ENCODE results near the gene SUSD1.
"Not testable (repeated sequence)": the region's sequence is repeated elsewhere in the genome, so short reads cannot be mapped to it uniquely, and the experiment has no call there.

SUSD1 gene

DNA sequence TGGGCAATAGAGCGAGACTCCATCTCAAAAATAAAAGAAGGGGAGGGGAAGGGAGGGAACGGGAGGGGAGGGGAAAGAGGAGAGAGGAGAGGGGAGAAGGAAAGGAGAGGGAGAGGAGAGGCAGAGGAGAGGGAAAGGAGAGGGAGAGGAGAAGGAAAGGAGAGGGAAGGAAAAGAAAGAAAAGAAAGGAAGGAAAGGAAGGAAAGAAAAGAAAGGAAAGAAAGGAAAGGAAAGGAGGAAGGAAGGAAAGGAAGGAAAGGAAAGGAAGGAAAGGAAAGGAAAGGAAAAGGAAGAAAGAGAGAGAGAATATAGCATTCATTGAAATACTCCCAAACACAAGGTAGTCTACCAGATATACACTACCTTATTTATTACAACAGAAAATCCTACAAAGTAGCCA lies 44.8 kb downstream of the SUSD1 start:
- no peak for DNase-seq (ENCODE audit: low read depth, low spot score)

DNA sequence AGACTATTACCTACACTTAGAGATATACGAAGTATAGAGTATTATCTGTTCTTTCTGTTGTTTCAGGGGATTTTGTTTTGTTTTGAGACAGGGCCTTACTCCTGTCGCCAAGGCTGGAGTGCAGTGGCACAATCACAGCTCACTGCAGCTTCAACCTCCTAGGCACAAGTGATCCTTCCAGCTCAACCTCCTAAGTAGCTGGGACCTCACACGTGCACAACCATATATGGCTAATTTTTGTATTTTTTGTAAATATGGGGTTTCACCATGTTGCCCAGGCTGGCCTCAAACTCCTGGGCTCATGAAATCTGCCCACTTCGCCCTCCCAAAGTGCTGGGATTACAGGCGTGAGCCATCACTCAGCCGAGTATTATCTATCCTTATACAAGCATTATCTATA lies 45.9 kb downstream of the SUSD1 start:
- no peak for DNase-seq (ENCODE audit: low read depth, low spot score)

DNA sequence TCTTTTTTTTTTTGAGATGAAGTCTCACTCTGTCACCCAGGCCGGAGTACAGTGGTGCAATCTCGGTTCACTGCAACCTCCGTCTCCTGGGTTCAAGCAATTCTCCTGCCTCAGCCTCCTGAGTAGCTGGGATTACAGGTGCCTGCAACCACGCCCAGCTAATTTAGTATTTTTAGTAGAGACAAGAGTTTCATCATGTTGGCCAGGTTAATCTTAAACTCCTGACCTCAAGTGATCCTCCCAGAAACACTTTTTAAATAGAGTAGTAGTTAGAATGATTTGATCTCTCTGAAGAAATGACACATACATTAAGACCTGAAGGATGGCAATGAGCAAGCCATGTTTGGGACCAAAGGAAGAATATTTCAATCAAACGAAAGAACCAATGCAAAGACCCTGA lies 46.7 kb downstream of the SUSD1 start:
- not testable (repeated sequence) for DNase-seq (ENCODE audit: low read depth, low spot score)

DNA sequence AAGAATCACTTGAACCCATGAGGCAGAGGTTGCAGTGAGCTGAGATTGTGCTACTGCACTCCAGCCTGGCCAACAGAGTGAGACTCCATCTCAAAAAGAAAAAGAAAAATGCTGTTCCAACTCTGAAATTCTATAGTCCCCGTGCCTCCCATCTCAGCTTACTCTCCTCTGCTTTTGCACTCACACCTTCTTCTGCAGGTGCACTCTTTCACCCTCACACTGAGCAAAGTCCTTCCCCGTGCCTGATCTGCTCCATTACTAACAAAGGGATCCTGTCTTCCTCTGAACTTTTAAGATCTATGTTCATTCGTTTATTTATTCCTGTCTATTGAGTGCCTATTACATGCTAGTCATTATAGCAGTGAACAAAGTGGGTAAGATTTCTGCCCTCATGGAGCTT lies 47.8 kb downstream of the SUSD1 start:
- DNase-seq (ENCODE audit: low read depth, low spot score) = no peak

DNA sequence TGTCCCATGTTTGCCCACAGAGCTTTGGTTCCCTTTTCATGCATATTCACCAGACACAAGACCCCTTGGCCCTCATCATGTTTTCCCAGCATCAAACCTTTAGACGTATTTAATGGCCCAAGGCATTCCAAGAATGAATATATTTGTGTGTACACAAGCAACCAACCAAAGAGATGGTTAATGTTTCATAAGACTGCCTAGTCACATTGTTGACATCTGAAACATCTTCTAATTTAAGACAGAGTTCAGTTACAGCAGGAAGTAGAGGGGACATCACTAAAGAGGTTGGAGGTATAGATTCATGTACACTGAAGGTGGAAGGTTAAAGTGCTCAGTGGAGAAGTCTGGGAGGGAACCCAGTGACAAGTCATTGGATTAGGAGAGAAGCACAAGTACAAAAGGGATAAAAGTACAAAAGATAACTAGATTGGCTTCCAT lies 49.1 kb downstream of the SUSD1 start:
- DNase-seq (ENCODE audit: low read depth, low spot score) = no peak

DNA sequence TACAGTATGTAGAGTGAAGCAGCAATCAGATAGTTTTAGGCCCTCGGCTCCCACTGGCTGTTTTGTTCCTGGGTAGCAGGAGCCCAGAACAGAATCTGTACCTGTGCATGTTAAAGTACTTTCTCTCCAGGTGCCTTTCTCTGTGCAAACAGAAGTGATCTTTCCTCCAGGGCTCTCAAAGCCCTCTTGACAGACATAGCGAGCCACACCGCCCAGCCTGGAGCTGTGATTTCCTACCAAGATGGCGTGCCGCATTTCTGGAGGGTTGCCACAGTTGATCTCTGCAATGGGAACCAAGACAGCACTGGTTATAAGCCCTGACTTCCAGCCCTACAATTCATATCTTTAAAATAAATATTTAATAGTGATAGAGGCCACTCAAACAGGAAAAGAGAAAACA lies 50.9 kb downstream of the SUSD1 start:
- DNase-seq (ENCODE audit: low read depth, low spot score) = no peak

DNA sequence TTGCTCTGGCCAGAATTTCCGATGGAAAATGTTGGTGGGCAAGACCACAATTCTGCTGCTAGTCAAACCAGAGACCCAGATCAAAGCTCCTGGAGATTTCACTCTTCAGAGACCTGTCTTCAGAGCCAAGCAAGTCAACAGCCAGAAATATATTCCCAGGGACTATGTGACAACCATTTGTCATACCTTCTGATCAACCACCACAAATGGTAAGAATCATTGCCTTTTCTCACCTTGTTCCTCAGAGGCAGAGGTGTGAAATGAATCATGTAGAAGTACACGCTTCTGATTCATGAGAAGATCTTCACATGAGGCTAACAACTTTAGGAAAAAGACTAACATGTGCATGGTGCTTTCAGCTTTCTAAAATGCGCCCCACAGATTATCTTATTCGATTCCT lies 53.5 kb downstream of the SUSD1 start:
- DNase-seq (ENCODE audit: low read depth, low spot score) = no peak

DNA sequence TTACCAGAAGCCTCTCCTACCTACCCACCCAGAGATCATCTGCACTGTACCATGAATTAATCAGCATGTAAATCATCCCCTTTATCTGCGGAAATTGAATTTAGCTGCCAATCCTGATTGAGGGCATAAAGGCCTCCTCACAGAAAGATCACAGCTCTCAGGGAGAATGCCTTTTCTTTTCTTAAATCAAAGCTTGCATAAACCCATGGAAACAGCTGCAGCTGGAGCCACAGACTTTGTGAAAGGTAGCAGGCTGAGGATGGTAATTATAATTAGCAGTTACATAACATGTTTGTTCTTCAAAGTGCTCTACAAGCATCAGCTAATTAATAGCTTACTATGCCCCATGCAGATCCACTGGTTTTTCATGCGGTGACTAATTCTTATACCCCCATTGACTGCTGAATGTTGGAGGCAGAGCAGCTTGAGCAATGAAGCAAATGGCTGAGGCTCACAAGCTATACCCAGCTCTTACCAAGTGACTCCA lies 54.6 kb downstream of the SUSD1 start:
- no peak for DNase-seq (ENCODE audit: low read depth, low spot score)

DNA sequence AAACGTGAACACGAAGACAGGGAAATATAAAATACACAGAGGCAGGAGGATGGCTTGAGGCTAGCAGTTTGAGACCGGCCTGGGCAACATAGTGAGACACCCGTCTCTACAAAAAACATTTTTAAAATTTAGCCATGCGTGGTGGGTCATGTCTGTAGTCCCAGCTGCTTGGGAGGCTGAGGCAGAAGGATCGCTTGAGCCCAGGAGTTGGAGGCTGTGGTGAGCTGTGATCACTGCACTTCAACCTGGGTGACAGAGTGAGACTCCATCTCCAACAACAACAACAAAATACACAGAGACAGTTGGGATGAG lies 55.1 kb downstream of the SUSD1 start:
- DNase-seq (ENCODE audit: low read depth, low spot score) = no peak

DNA sequence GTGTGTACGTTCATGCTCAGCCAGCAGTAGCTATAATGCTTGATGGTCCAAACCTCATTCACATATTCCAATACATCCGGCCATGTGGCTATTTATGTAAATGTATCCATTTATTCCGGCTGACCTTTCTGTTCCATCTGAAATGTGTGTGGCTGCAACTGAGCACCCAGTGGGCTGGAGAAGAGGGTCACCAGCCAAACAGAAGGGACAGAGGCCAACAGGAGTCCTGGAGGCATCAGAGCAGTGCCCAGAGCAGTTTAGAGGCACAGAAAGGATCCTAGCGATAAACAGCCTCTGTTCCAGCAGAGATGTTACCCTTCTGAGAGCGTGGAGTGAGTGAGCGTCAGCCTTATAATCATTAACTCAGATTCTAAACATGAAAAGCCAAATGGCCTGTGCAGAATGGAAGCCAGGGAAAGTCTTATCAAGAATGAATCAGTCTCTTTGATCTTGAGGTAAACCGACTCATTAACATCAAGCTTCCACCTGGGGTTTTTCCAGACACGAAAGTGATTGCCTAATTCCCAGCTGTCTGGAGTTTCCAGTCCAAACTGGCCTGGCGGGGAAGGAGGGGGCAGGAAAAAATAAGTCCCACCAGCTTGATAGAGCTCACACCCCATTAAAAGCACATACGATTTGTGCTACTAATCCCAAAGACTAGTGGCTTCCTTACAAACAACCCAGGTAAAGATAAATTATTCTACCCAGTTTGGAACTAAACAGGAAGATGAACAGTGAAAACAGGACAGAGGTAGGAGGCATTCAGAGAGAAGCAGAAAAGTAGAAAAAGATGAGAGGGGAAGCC lies 55.7 kb downstream of the SUSD1 start:
- peak; percentile 68 for DNase-seq (ENCODE audit: low read depth, low spot score)

DNA sequence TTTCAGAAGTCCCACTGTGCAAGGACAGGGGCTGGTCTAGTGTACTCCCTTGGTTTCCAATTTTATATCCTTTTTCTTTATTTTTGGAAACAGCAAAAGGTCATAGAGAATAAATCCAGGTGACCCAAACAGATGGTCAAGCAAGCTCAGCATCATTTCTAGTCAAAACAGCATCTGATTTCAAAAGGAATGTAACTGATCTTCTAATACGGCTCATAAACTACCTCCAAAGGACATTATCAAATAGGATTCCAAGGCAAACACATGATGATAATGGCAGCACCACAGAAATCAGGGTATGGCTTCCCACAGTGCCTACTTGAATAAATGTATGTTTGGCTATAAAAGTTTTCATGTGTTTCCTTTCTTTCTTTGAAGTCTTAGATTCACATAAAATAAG lies 57.1 kb downstream of the SUSD1 start:
- no peak for DNase-seq (ENCODE audit: low read depth, low spot score)

DNA sequence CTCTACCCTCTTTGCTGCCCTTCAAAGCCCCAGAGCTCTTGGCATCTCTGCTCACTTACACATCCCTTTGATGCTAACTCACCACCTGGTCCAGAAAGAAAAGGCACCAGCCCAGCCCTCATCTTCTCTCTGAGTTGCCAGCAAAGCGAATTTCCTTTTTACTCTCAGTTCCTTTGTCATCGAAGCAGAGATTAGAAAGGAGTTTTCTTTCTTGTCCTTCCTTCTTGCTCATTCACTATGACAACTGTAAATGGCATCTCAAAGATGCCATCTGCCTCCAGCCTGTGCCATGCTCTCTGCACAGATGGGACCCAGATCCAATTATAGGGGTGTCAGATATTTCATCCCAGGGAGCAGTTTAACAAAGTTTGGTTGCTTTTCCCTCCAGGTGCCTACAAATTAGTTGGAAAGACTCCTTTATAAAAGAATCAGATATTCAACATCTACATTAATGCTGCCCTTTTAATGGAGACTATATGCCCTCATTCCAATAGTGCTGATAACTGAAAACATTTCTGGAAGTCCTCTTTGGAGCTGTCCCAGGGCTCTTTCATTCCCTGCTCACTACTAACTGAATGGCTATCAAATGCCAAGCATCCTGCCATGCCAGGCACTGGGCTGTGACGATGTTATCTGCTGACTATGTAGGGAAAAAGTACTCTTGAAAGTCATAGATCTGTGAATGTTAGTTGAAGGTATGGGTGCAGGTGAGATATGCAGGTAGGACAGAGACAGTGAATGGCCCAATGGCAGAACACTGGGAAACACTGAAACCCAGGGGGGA lies 58.9 kb downstream of the SUSD1 start:
- DNase-seq (ENCODE audit: low read depth, low spot score) = no peak

DNA sequence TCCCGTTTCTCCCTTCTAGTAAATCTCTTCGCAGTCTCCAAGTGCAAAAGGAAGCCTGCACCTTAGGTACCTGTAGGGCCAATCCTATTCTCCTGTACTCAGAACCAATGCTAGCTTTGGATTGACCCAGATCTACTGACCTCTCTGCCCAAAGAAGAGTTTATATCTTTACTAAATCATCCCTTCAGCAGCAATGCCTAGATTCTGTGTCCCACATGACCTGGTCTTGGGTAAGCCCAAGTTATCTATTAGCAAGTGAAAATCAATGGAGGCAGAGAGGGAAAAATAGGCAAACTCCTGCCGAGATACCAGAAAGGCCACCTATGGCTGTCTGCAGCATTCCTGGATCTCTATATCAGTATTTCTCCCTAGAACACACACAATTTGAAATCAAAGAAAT lies 60.0 kb downstream of the SUSD1 start:
- no peak for DNase-seq (ENCODE audit: low read depth, low spot score)

DNA sequence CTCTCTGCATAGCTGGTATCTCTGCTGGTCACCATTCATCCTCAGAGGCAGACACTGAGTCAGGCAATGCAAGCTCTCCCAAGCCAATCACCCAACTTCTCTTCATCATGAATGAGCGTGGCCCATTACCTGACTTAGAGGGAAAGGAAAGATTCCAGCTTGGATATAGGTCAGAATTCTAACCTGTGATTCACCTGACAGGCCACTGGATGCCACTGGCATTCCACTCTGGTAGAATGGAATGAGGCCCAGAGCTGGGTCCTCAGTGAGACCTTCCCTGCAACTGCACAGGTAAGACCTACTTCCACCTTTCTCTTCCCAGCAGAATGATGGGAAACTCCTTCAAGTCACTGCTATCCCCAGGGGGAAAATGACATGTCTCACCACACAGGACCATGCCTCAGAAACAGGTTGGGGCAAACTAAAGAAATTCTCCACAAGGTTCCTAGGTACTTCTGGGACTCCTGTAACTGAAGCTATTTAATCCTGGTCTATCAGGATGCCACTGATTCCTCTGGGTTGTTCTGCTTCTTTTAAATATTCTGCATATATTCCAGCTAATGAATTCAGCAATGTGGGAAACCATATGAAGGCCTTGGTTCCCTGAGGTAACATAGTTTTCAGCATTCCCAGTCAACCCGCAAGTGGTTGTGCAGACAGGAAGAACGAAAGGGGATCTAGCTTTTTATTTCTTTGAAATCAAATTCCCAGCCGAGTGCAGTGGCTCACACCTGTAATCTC lies 62.0 kb downstream of the SUSD1 start:
- DNase-seq (ENCODE audit: low read depth, low spot score) = peak; percentile 51

DNA sequence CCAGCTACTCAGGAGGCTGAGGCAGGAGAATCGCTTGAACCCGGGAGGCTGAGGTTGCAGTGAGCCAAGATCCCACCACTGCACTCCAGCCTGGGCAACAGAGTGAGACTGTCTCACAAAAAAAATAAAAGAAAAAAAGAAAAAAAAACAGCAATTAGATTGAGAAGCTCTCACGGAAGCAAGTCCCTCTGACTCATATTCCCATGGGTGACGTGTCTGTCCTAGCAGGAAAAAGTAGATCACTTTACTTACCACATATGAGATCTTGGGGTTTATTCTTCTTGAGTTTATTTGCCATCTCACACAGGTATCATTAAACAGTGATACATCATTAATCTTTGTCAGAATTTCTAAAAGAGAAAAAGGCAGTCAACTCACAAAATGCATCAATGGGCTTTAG lies 62.6 kb downstream of the SUSD1 start:
- no peak for DNase-seq (ENCODE audit: low read depth, low spot score)

DNA sequence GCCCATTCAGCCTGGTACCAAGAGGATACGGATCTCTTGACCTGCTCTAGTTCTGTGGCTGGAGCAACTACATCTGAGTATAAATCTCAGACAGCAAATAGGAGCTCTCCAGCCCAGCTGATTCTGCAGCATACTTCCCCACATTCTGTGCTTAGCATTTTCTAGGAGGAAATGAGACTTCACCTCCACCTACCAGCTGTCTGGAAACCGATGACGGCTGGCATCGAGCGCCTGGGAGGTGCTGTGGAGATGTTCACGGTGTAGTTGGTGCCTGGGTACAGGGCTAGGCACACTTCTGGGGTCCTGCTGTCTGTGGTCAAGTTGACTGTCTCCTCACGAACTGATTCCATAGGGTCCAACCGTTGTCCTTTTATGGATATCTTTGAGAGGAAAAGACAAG lies 63.6 kb downstream of the SUSD1 start:
- no peak for DNase-seq (ENCODE audit: low read depth, low spot score)

DNA sequence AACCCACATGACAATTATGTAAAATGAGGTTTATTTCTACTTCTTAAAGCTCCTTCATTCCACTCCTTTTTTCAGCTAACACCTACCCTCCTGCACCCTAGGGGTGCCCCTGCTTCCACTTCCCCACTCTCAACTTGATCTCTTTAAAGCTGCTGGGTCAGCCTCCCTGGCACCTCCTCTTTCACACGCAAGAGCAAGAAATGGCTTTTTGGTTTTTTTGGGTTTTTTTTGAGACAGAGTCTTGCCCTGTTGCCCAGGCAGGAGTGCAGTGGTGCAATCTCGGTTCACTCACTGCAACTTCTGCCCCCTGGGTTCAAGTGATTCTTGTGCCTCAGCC lies 64.4 kb downstream of the SUSD1 start:
- DNase-seq (ENCODE audit: low read depth, low spot score) = no peak

DNA sequence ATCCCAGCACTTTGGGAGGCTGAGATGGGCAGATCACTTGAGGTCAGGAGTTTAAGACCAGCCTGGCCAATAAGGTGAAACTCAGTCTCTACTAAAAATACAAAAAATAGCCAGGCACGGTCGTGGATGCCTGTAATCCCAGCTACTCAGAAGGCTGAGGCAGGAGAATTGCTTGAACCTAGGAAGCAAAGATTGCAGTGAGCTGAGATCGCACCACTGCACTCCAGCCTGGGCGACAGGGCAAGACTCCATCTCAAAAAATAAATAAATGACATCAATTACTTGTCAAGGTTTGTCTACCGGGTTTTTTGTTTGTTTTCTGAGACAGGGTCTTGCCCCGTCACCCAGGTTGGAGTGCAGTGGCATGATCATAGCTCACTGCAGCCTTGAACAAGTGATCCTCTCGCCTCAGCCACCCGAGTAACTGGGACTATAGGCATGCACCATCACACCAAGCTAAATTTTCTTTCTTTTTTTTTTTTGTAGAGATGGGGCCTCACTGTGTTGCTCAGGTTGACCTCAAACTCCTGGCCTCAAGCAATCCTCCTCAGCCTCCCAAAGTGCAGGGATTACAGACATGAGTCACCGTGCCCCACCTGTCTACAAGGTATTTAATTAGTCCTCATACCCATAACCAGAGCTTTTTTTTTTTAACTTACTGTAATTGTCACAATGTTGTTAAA lies 64.9 kb downstream of the SUSD1 start:
- no peak for DNase-seq (ENCODE audit: low read depth, low spot score)

DNA sequence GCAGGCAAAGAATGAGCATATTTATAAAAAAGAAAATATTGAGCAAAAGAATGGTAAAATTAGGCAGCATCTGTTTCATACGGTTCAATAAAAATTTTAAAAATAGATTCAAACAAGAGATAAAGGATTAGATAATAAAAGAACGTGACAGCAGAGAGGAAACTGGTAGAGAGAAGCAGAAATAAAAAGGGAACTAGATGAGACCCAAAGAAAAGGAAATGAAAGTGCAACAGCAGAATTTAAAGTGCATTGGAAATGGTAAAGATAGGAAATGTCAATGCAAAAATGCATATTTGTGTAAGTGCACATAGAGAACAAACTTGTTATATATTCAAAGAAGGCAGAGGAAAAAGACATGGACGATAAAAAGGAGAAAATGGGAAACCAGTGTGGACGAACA lies 70.2 kb downstream of the SUSD1 start:
- DNase-seq (ENCODE audit: low read depth, low spot score) = no peak

DNA sequence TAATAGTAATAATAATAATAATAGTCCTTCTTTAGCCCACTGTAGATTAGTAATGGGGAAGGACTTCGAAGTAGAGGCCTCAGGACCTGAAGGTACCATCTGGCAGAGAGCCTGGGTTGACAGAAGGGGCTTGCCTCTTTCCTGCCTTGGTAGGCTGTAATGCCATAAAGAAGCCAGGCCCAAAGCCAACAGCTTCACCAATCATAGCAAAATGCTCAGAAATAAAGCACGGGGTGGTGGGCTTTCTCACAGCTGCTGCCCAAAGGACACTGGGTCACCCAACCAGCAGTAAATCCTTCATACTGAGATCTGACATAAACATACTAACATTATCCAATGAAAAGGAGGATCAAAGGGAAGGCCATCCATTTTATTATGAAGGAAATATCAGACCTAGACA lies 70.7 kb downstream of the SUSD1 start:
- no peak for DNase-seq (ENCODE audit: low read depth, low spot score)

DNA sequence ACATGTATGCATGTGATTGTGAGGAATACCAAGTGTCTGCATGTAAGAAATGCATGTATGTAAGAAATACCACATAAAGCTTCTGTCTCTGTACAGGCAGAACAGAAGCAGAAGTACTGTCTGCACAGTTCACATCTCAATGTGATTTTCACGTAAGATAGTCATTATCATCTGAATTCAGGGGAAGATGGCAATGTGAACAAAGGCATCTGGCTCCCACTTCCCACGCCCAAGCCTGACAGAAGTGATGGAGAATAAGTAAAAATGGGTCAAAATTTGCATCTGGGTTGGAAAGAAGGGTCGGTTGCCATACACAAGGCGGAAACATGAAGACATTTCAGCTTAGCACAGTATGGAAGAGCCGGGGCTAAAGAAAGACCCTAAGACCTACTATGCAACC lies 71.7 kb downstream of the SUSD1 start:
- no peak for DNase-seq (ENCODE audit: low read depth, low spot score)

Measured in ELF-1 (cell line).